Kidney (tissue), 14 donors: ENCODE data around the gene RTP1. TPM values are rescaled to one million over a fixed set of nuclear protein-coding genes. Genes with fewer than 3 reads are reported as not detected.

ENCODE experiments used
- DNase-seq, 5 donors: peaks; one replicate each; pipeline ENCODE4 v3.0.0-alpha.2; 2013 to 2020
- FAIRE-seq: peaks from 2 replicates; lab custom pipeline; 2012; peaks lifted over from hg19 to GRCh38; lab: Jason Lieb, UNC
- H3K27ac ChIP-seq, 2 donors: one replicate each; pipeline ENCODE4 v1.7.0; 2013; ENCODE audit warnings: low read depth in 2 of 2, low read length in 2 of 2, inconsistent platforms in 1 of 2
- H3K27me3 ChIP-seq: one replicate; pipeline ENCODE4 v1.7.1; 2013; ENCODE audit warnings: low read length, inconsistent platforms; ENCODE audit not compliant: control insufficient read depth, insufficient read depth
- H3K36me3 ChIP-seq, 3 donors: one replicate each; pipeline versions ENCODE4 v1.7.0 to v1.7.1; 2013; ENCODE audit warnings: low read length in 3 of 3, control low read depth in 1 of 3, inconsistent platforms in 1 of 3; ENCODE audit not compliant: insufficient read depth in 3 of 3, control insufficient read depth in 2 of 3
- H3K4me1 ChIP-seq, 3 donors: one replicate each; pipeline versions ENCODE4 v1.7.0 to v1.7.1; 2013; ENCODE audit warnings: low read length in 3 of 3, inconsistent platforms in 1 of 3, low read depth in 1 of 3; ENCODE audit not compliant: control insufficient read depth in 2 of 3, insufficient read depth in 2 of 3
- H3K4me3 ChIP-seq, 3 donors: one replicate each; pipeline versions ENCODE4 v1.7.0 to v1.8.1; 2013; ENCODE audit warnings: low read length in 3 of 3, control low read depth in 1 of 3, inconsistent platforms in 1 of 3
- H3K9ac ChIP-seq, 3 donors: one replicate each; pipeline versions ENCODE4 v1.7.0 to v1.7.1; 2013; ENCODE audit warnings: low read length in 3 of 3, control low read depth in 1 of 3, inconsistent platforms in 1 of 3
- H3K9me3 ChIP-seq, 3 donors: one replicate each; pipeline versions ENCODE4 v1.7.0 to v1.7.1; 2013; ENCODE audit warnings: low read length in 3 of 3, control low read depth in 1 of 3, inconsistent platforms in 1 of 3; ENCODE audit not compliant: control insufficient read depth in 2 of 3, insufficient read depth in 1 of 3
- CTCF ChIP-seq: IDR thresholded peaks from 3 replicates; pipeline ENCODE4 v1.5.1; 2012; ENCODE audit warnings: mild to moderate bottlenecking, moderate library complexity, borderline replicate concordance; ENCODE audit not compliant: insufficient read depth; ENCODE audit errors: extremely low read depth
- intact Hi-C: fragments of 100-400 bp; cut with DNase I; formaldehyde crosslinking; loops from one replicate; pipeline ENCODE4 v1.11.1; 2022
- polyA plus RNA-seq: library from polyadenylated mRNA; stranded (reverse); fragments of 350-450 nt; fragmentation: Illumina TruSeq; extraction: RNeasy Lipid Tissue Mini Kit (QIAGEN cat#74804); gene quantifications from one replicate; pipeline ENCODE4 v1.2.3, GENCODE V29; 2014; ENCODE audit warnings: low read depth, low replicate concordance; ENCODE audit not compliant: insufficient read depth
- total RNA-seq: library from RNA; stranded (reverse); fragmentation: NEBNext Ultra II Directional; extraction: Animal tissue kit (Norgen Biotek cat#: 25700); gene quantifications from one replicate; pipeline ENCODE4 v1.2.1, GENCODE V29; 2021
- donor health status: control.
- donor health status: control.
- donor health status: control.
- donor health status: control.
- donor health status: control.
- donor health status: DM: yes; HTN: yes; CAD: no.
- donor health status: Normal renal cell carcinoma (clear cell type).

The RTP1 gene
- total and polyA plus RNA-seq, 2 donors from 2014 or later, result not detected

GRCh38 chr3:187188931-187189330 lies 8.4 kb upstream of the RTP1 start:
- H3K9me3 ChIP-seq, result no peaks in the 10 kb centered on the region
- no peak for TF ChIP-seq CTCF
- H3K4me1 ChIP-seq, result no peaks in the 10 kb centered on the region
- no peak overlapping the region for H3K27ac ChIP-seq
- FAIRE-seq (no peak), DNase-seq (no peak)
- no peak overlapping the region for H3K4me3 ChIP-seq
- intact Hi-C loops, result no loop called here
- H3K9ac ChIP-seq, result no peak overlapping the region
- no peaks in the 10 kb centered on the region for H3K36me3 ChIP-seq
- no peaks in the 10 kb centered on the region for H3K27me3 ChIP-seq

DNA sequence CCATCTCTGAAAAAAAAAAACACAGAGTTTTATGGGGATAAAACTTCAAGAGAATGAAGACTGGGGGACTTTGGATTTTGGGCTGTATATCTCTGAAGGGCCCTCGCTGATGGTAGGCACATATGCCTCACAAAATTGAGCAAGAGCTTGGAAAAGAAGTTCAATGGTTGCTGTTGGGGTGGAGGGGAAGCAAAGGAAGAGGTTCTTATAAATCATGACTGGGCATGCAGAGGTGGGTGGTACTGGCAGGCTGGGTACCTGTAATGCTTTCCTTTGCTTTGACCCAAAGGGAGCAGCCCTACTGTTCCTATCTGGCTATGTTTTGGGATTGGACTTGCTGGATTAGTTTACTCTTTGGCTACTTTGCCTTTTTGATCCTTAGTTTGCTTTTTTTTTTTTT lies 6.0 kb upstream of the RTP1 start:
- H3K9me3 ChIP-seq, result no peaks in the 10 kb centered on the region
- H3K36me3 ChIP-seq, result no peaks in the 10 kb centered on the region
- TF ChIP-seq CTCF, result no peak
- intact Hi-C loops, result no loop called here
- H3K27me3 ChIP-seq, result no peaks in the 10 kb centered on the region
- H3K27ac ChIP-seq, result no peak overlapping the region
- H3K4me3 ChIP-seq, result no peak overlapping the region
- H3K4me1 ChIP-seq, result no peaks in the 10 kb centered on the region
- no peak overlapping the region for H3K9ac ChIP-seq
- DNase-seq (no peak), FAIRE-seq (no peak)

DNA sequence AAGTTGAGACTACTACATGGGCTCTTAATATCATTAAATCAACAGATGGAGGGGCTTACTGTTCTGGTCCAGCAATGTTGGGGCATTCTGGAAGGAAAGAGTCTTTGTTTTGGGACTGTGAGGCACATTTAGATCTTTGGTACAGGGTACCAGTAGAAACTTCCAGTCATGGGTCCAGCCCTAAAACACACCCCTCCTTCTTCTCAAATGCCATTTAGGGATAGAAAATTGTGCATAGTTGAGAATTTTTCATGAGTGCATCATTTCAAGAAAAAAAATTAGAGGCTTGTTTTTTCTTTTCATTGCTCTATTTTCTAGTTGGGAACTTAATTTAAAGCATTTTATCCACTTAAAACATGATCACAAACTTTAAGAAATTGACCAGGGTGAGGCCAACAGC lies 4.1 kb upstream of the RTP1 start:
- DNase-seq (no peak), FAIRE-seq (no peak)
- Histone ChIP-seq H3K9me3 (no peaks in the 10 kb centered on the region), H3K27ac (no peak overlapping the region), H3K4me1 (no peaks in the 10 kb centered on the region), H3K4me3 (no peak overlapping the region), H3K27me3 (no peaks in the 10 kb centered on the region), H3K36me3 (no peaks in the 10 kb centered on the region), H3K9ac (no peak overlapping the region)
- no peak for TF ChIP-seq CTCF
- intact Hi-C loops, result no loop called here
